Common myeloid progenitor, CD34-positive (primary cell): ENCODE results near the gene NDUFB7.
"Not testable (repeated sequence)": the region's sequence is repeated elsewhere in the genome, so short reads cannot be mapped to it uniquely, and the experiment has no call there.

Experiments
- CTCF ChIA-PET: fragments of 350-600 bp; sonication (Branson Sonifier 250); formaldehyde crosslinking; loops from one replicate; lab custom pipeline; 2021; ENCODE audit warnings: antibody characterized with exemption; lab: Charles Lee
- POLR2A ChIA-PET: fragments of 350-600 bp; sonication (Branson Sonifier 250); formaldehyde crosslinking; loops from one replicate; lab custom pipeline; 2021; ENCODE audit warnings: antibody characterized with exemption; lab: Charles Lee
- DNase-seq, 3 donors: peaks; one replicate each; pipeline versions ENCODE4 v3.0.0 to v3.0.0-alpha.2; 2013
- H3K27ac ChIP-seq, 2 experiments: 1 replicate in 1 of 2; 2 replicates in 1 of 2; pipeline ENCODE4 v1.7.0; 2013; ENCODE audit warnings: inconsistent platforms in 2 of 2, low read length in 2 of 2, mild to moderate bottlenecking in 2 of 2, low read depth in 1 of 2, moderate library complexity in 1 of 2; ENCODE audit not compliant: severe bottlenecking in 2 of 2, insufficient read depth in 1 of 2, poor library complexity in 1 of 2
- H3K27me3 ChIP-seq, 5 experiments: replicated peaks in 2 of 5; 1 replicate in 3 of 5; 2 replicates in 2 of 5; pipeline versions ENCODE4 v1.6.1 to v1.7.0; 2013; ENCODE audit warnings: low read length in 4 of 5, mild to moderate bottlenecking in 2 of 5, moderate library complexity in 2 of 5, inconsistent platforms in 1 of 5; ENCODE audit not compliant: insufficient read depth in 5 of 5, control insufficient read depth in 4 of 5
- H3K36me3 ChIP-seq, 4 experiments: 1 replicate in 2 of 4; 2 replicates in 2 of 4; pipeline versions ENCODE4 v1.6.1 to v1.7.0; 2013; ENCODE audit warnings: low read length in 3 of 4, control low read depth in 1 of 4, mild to moderate bottlenecking in 1 of 4; ENCODE audit not compliant: control insufficient read depth in 4 of 4, insufficient read depth in 4 of 4
- H3K4me1 ChIP-seq, 4 experiments: 1 replicate in 3 of 4; 2 replicates in 1 of 4; pipeline versions ENCODE4 v1.6.1 to v1.7.1; 2013; ENCODE audit warnings: low read length in 3 of 4, mild to moderate bottlenecking in 3 of 4, control low read depth in 1 of 4, inconsistent platforms in 1 of 4, moderate library complexity in 1 of 4; ENCODE audit not compliant: control insufficient read depth in 4 of 4, insufficient read depth in 4 of 4; ENCODE audit errors: control extremely low read depth in 1 of 4
- H3K4me3 ChIP-seq, 7 experiments: 1 replicate in 4 of 7; 2 replicates in 3 of 7; pipeline versions ENCODE4 v1.5.1 to v1.7.0; 2013; ENCODE audit warnings: mild to moderate bottlenecking in 7 of 7, low read length in 6 of 7, moderate library complexity in 6 of 7, inconsistent platforms in 2 of 7, low read depth in 2 of 7, control low read depth in 1 of 7; ENCODE audit not compliant: insufficient read depth in 4 of 7, control insufficient read depth in 1 of 7; ENCODE audit errors: extremely low read depth in 1 of 7
- H3K9me3 ChIP-seq, 5 experiments: 1 replicate in 4 of 5; 2 replicates in 1 of 5; pipeline versions ENCODE4 v1.6.1 to v1.7.1; 2013; ENCODE audit warnings: low read length in 4 of 5, mild to moderate bottlenecking in 2 of 5, inconsistent platforms in 1 of 5, low read depth in 1 of 5, moderate library complexity in 1 of 5; ENCODE audit not compliant: control insufficient read depth in 4 of 5, insufficient read depth in 2 of 5; ENCODE audit errors: control extremely low read depth in 1 of 5
- WGBS: methylation state at CpG from one replicate; pipeline ENCODE4 v1.1.5; 2013; ENCODE audit not compliant: insufficient coverage; 5-methylcytosine and 5-hydroxymethylcytosine counted together

NDUFB7 gene

GRCh38 chr19:14565298-14565679 lies 6.6 kb downstream of the NDUFB7 start:
- H3K4me1 ChIP-seq: peaks cover 0 to 29% (median 12%) of the 10 kb centered on the region in 4 experiments
- CTCF ChIA-PET: no interaction called here
- H3K9me3 ChIP-seq: no peaks in the 10 kb centered on the region
- H3K27me3 ChIP-seq: no peaks in the 10 kb centered on the region
- WGBS: 96% methylated on average over 21 of the region's 22 CpGs
- no peak overlapping the region for H3K4me3 ChIP-seq
- H3K36me3 ChIP-seq: peaks cover 0 to 50% (median 25%) of the 10 kb centered on the region in 4 experiments
- POLR2A ChIA-PET: no interaction called here
- H3K27ac ChIP-seq: no peak overlapping the region
- DNase-seq: no peak

GRCh38 chr19:14564652-14565297 lies 7.1 kb downstream of the NDUFB7 start:
- CTCF ChIA-PET, H3K9me3 ChIP-seq, H3K27ac ChIP-seq, H3K4me3 ChIP-seq, H3K27me3 ChIP-seq, POLR2A ChIA-PET: not testable (repeated sequence)
- WGBS: 74% methylated on average over 10 of the region's 22 CpGs
- peaks cover 0 to 34% (median 17%) of the 10 kb centered on the region in 4 experiments for H3K4me1 ChIP-seq
- peak in 1 of 3 donors; percentile 25 for DNase-seq
- peaks cover 0 to 52% (median 25%) of the 10 kb centered on the region in 4 experiments for H3K36me3 ChIP-seq

GRCh38 chr19:14563989-14564651 lies 7.7 kb downstream of the NDUFB7 start:
- 100% methylated on average over 6 of the region's 33 CpGs for WGBS
- peaks cover 0 to 36% (median 20%) of the 10 kb centered on the region in 4 experiments for H3K4me1 ChIP-seq
- H3K27me3 ChIP-seq: no peaks in the 10 kb centered on the region
- H3K4me3 ChIP-seq: no peak overlapping the region
- CTCF ChIA-PET: interaction anchor here (0.6 kb wide), 1 partner anchor 122 kb away, joined by 3 read pairs; no protein-coding TSS in a partner anchor
- H3K9me3 ChIP-seq: no peaks in the 10 kb centered on the region
- POLR2A ChIA-PET: no interaction called here
- DNase-seq: peak in 2 of 3 donors; percentile 41 to 56
- H3K27ac ChIP-seq: no peak overlapping the region
- peaks cover 0 to 49% (median 22%) of the 10 kb centered on the region in 4 experiments for H3K36me3 ChIP-seq

- ChIA-PET CTCF (interaction anchor here (0.6 to 1.5 kb wide), 2 partner anchors 14 to 123 kb away, joined by 3 read pairs; no protein-coding TSS in a partner anchor), POLR2A (no interaction called here)
- H3K4me1 ChIP-seq: peaks cover 0 to 38% (median 22%) of the 10 kb centered on the region in 4 experiments
- over 99% methylated on average over 15 of the region's 16 CpGs for WGBS
- no peaks in the 10 kb centered on the region for H3K9me3 ChIP-seq
- no peak for DNase-seq
- H3K27ac ChIP-seq: no peak overlapping the region
- peaks cover 0 to 49% (median 22%) of the 10 kb centered on the region in 4 experiments for H3K36me3 ChIP-seq
- H3K4me3 ChIP-seq: no peak overlapping the region
- H3K27me3 ChIP-seq: no peaks in the 10 kb centered on the region
Measured at GRCh38 chr19:14563590-14563926, 8.3 kb downstream of the NDUFB7 start.

GRCh38 chr19:14562660-14563589 lies 8.9 kb downstream of the NDUFB7 start:
- ChIA-PET CTCF (interaction anchor here (0.6 to 1.5 kb wide), 3 partner anchors 10 to 124 kb away, joined by 3 to 4 read pairs (median 3); no protein-coding TSS in a partner anchor), POLR2A (no interaction called here)
- peaks cover 0 to 38% (median 23%) of the 10 kb centered on the region in 4 experiments for H3K4me1 ChIP-seq
- H3K27ac ChIP-seq: peak overlapping the region in 1 of 2 experiments; percentile 14
- no peak overlapping the region for H3K4me3 ChIP-seq
- peaks cover 0 to 49% (median 21%) of the 10 kb centered on the region in 4 experiments for H3K36me3 ChIP-seq
- WGBS: 91% methylated on average over 16 of the region's 23 CpGs
- no peaks in the 10 kb centered on the region for H3K27me3 ChIP-seq
- H3K9me3 ChIP-seq: no peaks in the 10 kb centered on the region
- no peak for DNase-seq

- H3K9me3 ChIP-seq: no peaks in the 10 kb centered on the region
- no peaks in the 10 kb centered on the region for H3K27me3 ChIP-seq
- whole genome bisulfite sequencing: 76% methylated on average over 20 of the region's 22 CpGs
- peak overlapping the region in 1 of 2 experiments; percentile 14 for H3K27ac ChIP-seq
- H3K4me1 ChIP-seq: peaks cover 0 to 38% (median 23%) of the 10 kb centered on the region in 4 experiments
- peaks cover 0 to 39% (median 17%) of the 10 kb centered on the region in 4 experiments for H3K36me3 ChIP-seq
- no peak overlapping the region for H3K4me3 ChIP-seq
- peak in 1 of 3 donors; percentile 36 for DNase-seq
- ChIA-PET POLR2A (no interaction called here), CTCF (interaction anchor here (1.0 to 1.5 kb wide), 6 partner anchors 10 to 125 kb away, joined by 3 to 4 read pairs (median 3); no protein-coding TSS in a partner anchor)
Measured at GRCh38 chr19:14561847-14562351, 10.0 kb downstream of the NDUFB7 start.
